ENCODE measurements around the gene FOXRED1. TPM values are rescaled to one million over a fixed set of nuclear protein-coding genes. Genes with fewer than 3 reads are reported as not detected.

Gene FOXRED1
- total and polyA plus RNA-seq, 7 donors, result 12.3 to 27.7 (median 18.3) TPM

- Histone ChIP-seq H3K9me3 (no peaks in the 10 kb centered on the region), H3K4me1 (no peaks in the 10 kb centered on the region), H3K27ac (no peak overlapping the region), H3K27me3 (ENCODE audit: insufficient read depth in 3 of 3, low read length in 2 of 3) (no peaks in the 10 kb centered on the region), H3K4me3 (no peak overlapping the region), H3K36me3 (ENCODE audit: insufficient read depth in 1 of 2, low read depth in 1 of 2) (peaks cover 7 to 84% of the 10 kb centered on the region in 2 donors)
- DNase-seq, result no peak
- no peak for TF ChIP-seq CTCF (IDR thresholded peaks at IDR 0.05)
- WGBS, 3 donors, result 81 to 89% (median 83%) methylated on average over 5 of the region's 5 CpGs
- no peak for ATAC-seq
- intact Hi-C loops (cut with DNase I), result no loop called here
Observed at GRCh38 chr11:126293726-126294125, 24.8 kb downstream of the FOXRED1 start.

GRCh38 chr11:126297004-126297403 is 28.1 kb downstream of the FOXRED1 start:
- no peaks in the 10 kb centered on the region for H3K9me3 ChIP-seq
- WGBS, 3 donors, result 52 to 85% (median 67%) methylated on average over 2 of the region's 2 CpGs
- no peak overlapping the region for H3K4me3 ChIP-seq
- no peak for TF ChIP-seq CTCF (IDR thresholded peaks at IDR 0.05)
- H3K27me3 ChIP-seq (ENCODE audit: insufficient read depth in 3 of 3, low read length in 2 of 3), result no peaks in the 10 kb centered on the region
- DNase-seq (no peak), ATAC-seq (no peak)
- intact Hi-C loops (cut with DNase I), result no loop called here
- no peaks in the 10 kb centered on the region for H3K4me1 ChIP-seq
- H3K36me3 ChIP-seq (ENCODE audit: insufficient read depth in 1 of 2, low read depth in 1 of 2), result peaks cover 7 to 69% of the 10 kb centered on the region in 2 donors
- no peak overlapping the region for H3K27ac ChIP-seq

GRCh38 chr11:126303623-126304456 is 34.9 kb downstream of the FOXRED1 start, which contains the start of gene DCPS:
TSS of gene DCPS (plus strand) at chr11:126304060. CDS start at chr11:126304081, 21 bp downstream.
- ATAC-seq (peak; percentile 97 to 98 (median 98)), DNase-seq (peak; percentile 92 to 95)
- Histone ChIP-seq H3K27ac (peak within 1 kb of the TSS; percentile 86), H3K9me3 (no peaks in the 10 kb centered on the region), H3K4me1 (peaks cover 32% of the 10 kb centered on the region), H3K27me3 (ENCODE audit: insufficient read depth in 3 of 3, low read length in 2 of 3) (no peaks in the 10 kb centered on the region), H3K36me3 (ENCODE audit: insufficient read depth in 1 of 2, low read depth in 1 of 2) (peaks cover 0 to 28% of the 10 kb centered on the region in 2 donors), H3K4me3 (peak within 1 kb of the TSS; percentile 79)
- intact Hi-C loops (cut with DNase I), result no loop called here
- TF ChIP-seq CTCF (IDR thresholded peaks at IDR 0.05), result peak; percentile 3
- 1% methylated on average over 58 to 61 of the region's 61 CpGs for WGBS, 3 donors

GRCh38 chr11:126304457-126305075 is 35.6 kb downstream of the FOXRED1 start:
- intact Hi-C loops (cut with DNase I), result no loop called here
- peaks cover 0 to 30% of the 10 kb centered on the region in 2 donors for H3K36me3 ChIP-seq (ENCODE audit: insufficient read depth in 1 of 2, low read depth in 1 of 2)
- TF ChIP-seq CTCF (IDR thresholded peaks at IDR 0.05), result no peak
- peaks cover 33% of the 10 kb centered on the region for H3K4me1 ChIP-seq
- no peaks in the 10 kb centered on the region for H3K27me3 ChIP-seq (ENCODE audit: insufficient read depth in 3 of 3, low read length in 2 of 3)
- H3K9me3 ChIP-seq, result no peaks in the 10 kb centered on the region
- WGBS, 3 donors, result 22 to 30% (median 24%) methylated on average over 12 of the region's 12 CpGs
- DNase-seq, result no peak
- ATAC-seq, result peak in 1 of 4 donors; percentile 23
- H3K4me3 ChIP-seq, result peak overlapping the region; percentile 79
- peak overlapping the region; percentile 86 for H3K27ac ChIP-seq
